HEK293 (cell line): ENCODE results near the gene PAMR1.

Experiments used
- CTCF ChIA-PET: fragments of 350-600 bp; formaldehyde crosslinking; extraction: SDS; loops from one replicate; lab custom pipeline; 2021; ENCODE audit warnings: antibody characterized with exemption; lab: Yijun Ruan, JAX
- POLR2A ChIA-PET: fragments of 300-600 bp; formaldehyde crosslinking; extraction: SDS; loops from one replicate; lab custom pipeline; 2020; ENCODE audit warnings: antibody characterized with exemption, inconsistent platforms; lab: Yijun Ruan, JAX
- H3K27ac ChIP-seq: fragments of 200-500 bp; sonication (Bioruptor generic); 2 replicates; pipeline ENCODE4 v1.5.1; 2014; ENCODE audit warnings: low read depth, low read length, control low read depth, inconsistent platforms; ENCODE audit errors: extremely low read depth
- H3K36me3 ChIP-seq, 2 experiments: fragments of 200-500 bp in 1 of 2; sonication (Bioruptor generic) in 1 of 2; 1 replicate in 1 of 2; 2 replicates in 1 of 2; pipeline ENCODE4 v1.5.1; 2014 to 2017; ENCODE audit warnings: inconsistent platforms in 2 of 2, low read length in 2 of 2; ENCODE audit not compliant: control insufficient read depth in 2 of 2, insufficient read depth in 1 of 2
- H3K4me1 ChIP-seq: fragments of 200-500 bp; sonication (Bioruptor generic); 2 replicates; pipeline ENCODE4 v1.5.1; 2014; ENCODE audit warnings: mild to moderate bottlenecking, low read length, inconsistent platforms; ENCODE audit not compliant: control insufficient read depth, insufficient read depth
- H3K4me3 ChIP-seq: 2 replicates; pipeline ENCODE4 v1.5.1; 2011; ENCODE audit warnings: low read depth, mild to moderate bottlenecking, control low read depth, low read length, moderate library complexity
- H3K9me3 ChIP-seq: fragments of 200-500 bp; sonication (Bioruptor generic); 2 replicates; pipeline ENCODE4 v1.5.1; 2014; ENCODE audit warnings: low read depth, low read length, inconsistent platforms; ENCODE audit not compliant: control insufficient read depth, insufficient read depth
- HOXA7 ChIP-seq: sonication (generic); formaldehyde crosslinking; IDR thresholded peaks from 2 replicates; pipeline ENCODE4 v1.8.1; 2022; ENCODE audit warnings: missing genetic modification reagents, borderline replicate concordance
- IKZF3 ChIP-seq: fragments of 450-650 bp; IDR thresholded peaks from 2 replicates; pipeline ENCODE4 v1.5.0; 2018; ENCODE audit warnings: missing biosample characterization, mild to moderate bottlenecking, missing genetic modification characterization, moderate library complexity
- SCRT2 ChIP-seq: fragments of 450-650 bp; formaldehyde crosslinking; IDR thresholded peaks from 2 replicates; pipeline ENCODE4 v1.5.1; 2016; ENCODE audit warnings: missing biosample characterization, missing genetic modification characterization
- SP3 ChIP-seq: fragments of 450-650 bp; formaldehyde crosslinking; IDR thresholded peaks from 2 replicates; pipeline ENCODE4 v1.5.1; 2016; ENCODE audit warnings: missing biosample characterization, missing genetic modification characterization
- WT1 ChIP-seq: fragments of 450-650 bp; formaldehyde crosslinking; IDR thresholded peaks from 2 replicates; pipeline ENCODE4 v1.5.1; 2016; ENCODE audit warnings: missing biosample characterization, missing genetic modification characterization
- ZBTB20 ChIP-seq: fragments of 450-650 bp; formaldehyde crosslinking; IDR thresholded peaks from 2 replicates; pipeline ENCODE4 v1.5.1; 2016; ENCODE audit warnings: missing biosample characterization, missing genetic modification characterization
- ZEB2 ChIP-seq: fragments of 450-650 bp; formaldehyde crosslinking; IDR thresholded peaks from 2 replicates; pipeline ENCODE4 v1.5.1; 2016; ENCODE audit warnings: missing biosample characterization, missing genetic modification characterization
- ZNF10 ChIP-seq: fragments of 450-650 bp; formaldehyde crosslinking; IDR thresholded peaks from 2 replicates; pipeline ENCODE4 v1.5.1; 2017; ENCODE audit warnings: missing biosample characterization, missing genetic modification characterization
- ZNF248 ChIP-seq: fragments of 450-650 bp; formaldehyde crosslinking; IDR thresholded peaks from 2 replicates; pipeline ENCODE4 v1.5.1; 2017; ENCODE audit warnings: missing biosample characterization, missing genetic modification characterization
- ZNF341 ChIP-seq: fragments of 450-650 bp; formaldehyde crosslinking; IDR thresholded peaks from 2 replicates; pipeline ENCODE4; 2016; ENCODE audit warnings: low read depth, missing biosample characterization, missing genetic modification characterization
- ZNF501 ChIP-seq: fragments of 450-650 bp; formaldehyde crosslinking; IDR thresholded peaks from 2 replicates; pipeline ENCODE4 v1.5.1; 2016; ENCODE audit warnings: missing biosample characterization, missing genetic modification characterization
- ZNF530 ChIP-seq: fragments of 450-650 bp; formaldehyde crosslinking; IDR thresholded peaks from 2 replicates; pipeline ENCODE4 v1.5.1; 2016; ENCODE audit warnings: low read depth, missing biosample characterization, missing genetic modification characterization
- ZNF610 ChIP-seq: fragments of 450-650 bp; formaldehyde crosslinking; IDR thresholded peaks from 2 replicates; pipeline ENCODE4 v1.5.1; 2016; ENCODE audit warnings: missing biosample characterization, missing genetic modification characterization, borderline replicate concordance
- ZNF626 ChIP-seq: fragments of 450-650 bp; sonication (Bioruptor Pico); formaldehyde crosslinking; IDR thresholded peaks from 2 replicates; pipeline ENCODE4 v1.5.1; 2018; ENCODE audit warnings: missing biosample characterization, missing genetic modification characterization, inconsistent platforms
- ZNF660 ChIP-seq: fragments of 450-650 bp; IDR thresholded peaks from 2 replicates; pipeline ENCODE4 v1.5.1; 2018; ENCODE audit warnings: missing biosample characterization, mild to moderate bottlenecking, missing genetic modification characterization
- ZNF664 ChIP-seq: fragments of 450-650 bp; formaldehyde crosslinking; IDR thresholded peaks from 2 replicates; pipeline ENCODE4 v1.5.1; 2016; ENCODE audit warnings: missing biosample characterization, missing genetic modification characterization
- ZNF670 ChIP-seq: fragments of 450-650 bp; formaldehyde crosslinking; IDR thresholded peaks from 2 replicates; pipeline ENCODE4 v1.5.1; 2016; ENCODE audit warnings: missing biosample characterization, missing genetic modification characterization, low read depth
- ZNF785 ChIP-seq: fragments of 450-650 bp; formaldehyde crosslinking; IDR thresholded peaks from 2 replicates; pipeline ENCODE4 v1.5.1; 2016; ENCODE audit warnings: missing biosample characterization, missing genetic modification characterization
- TF ChIP-seq, protein P1 (sequence below): fragments of 450-650 bp; formaldehyde crosslinking; IDR thresholded peaks from 2 replicates; pipeline ENCODE4 v1.5.0; 2017; ENCODE audit warnings: missing biosample characterization, missing genetic modification characterization, borderline replicate concordance
- TF ChIP-seq, protein P2 (sequence below): fragments of 450-650 bp; formaldehyde crosslinking; optimal IDR thresholded peaks from 2 replicates; pipeline ENCODE3; 2016; ENCODE audit warnings: missing biosample characterization, mild to moderate bottlenecking, missing genetic modification characterization
- TF ChIP-seq, protein P3 (sequence below): fragments of 450-650 bp; formaldehyde crosslinking; IDR thresholded peaks from 2 replicates; pipeline ENCODE4 v1.5.1; 2016; ENCODE audit warnings: missing biosample characterization, missing genetic modification characterization

Gene PAMR1

DNA sequence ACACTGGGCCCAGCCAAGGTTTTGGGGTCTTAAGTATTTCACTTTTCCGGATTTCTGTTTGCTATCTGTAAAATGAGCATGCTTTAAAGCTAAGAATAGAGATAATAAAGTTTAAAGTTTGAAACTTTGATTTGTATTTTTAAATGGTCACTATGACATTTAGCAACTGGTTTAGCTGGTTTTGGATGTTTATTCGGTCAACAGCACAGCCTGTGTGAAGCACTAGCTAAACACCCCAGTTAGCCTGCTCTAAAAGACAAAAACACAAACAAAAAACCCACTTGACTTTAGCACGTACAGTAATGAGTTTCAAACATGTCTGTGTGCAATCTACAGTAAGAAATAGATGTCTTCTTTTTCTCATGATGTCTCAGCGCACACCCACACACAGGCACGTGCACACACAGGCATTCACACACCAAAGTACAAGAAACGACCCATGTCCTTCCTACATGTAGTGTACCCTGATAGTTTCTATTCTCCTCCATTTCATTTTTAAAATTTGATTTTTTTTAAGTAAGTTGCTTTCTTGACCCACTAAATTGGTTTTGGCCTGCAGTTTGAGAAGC is 135.4 kb downstream of the PAMR1 start:
- H3K36me3 ChIP-seq: no peaks in the 10 kb centered on the region
- TF ChIP-seq ZNF660 (tag by site-specific recombination): no peak
- no peak for TF ChIP-seq SP3
- TF ChIP-seq ZEB2 (tag by site-specific recombination): no peak
- TF ChIP-seq, protein P1, sequence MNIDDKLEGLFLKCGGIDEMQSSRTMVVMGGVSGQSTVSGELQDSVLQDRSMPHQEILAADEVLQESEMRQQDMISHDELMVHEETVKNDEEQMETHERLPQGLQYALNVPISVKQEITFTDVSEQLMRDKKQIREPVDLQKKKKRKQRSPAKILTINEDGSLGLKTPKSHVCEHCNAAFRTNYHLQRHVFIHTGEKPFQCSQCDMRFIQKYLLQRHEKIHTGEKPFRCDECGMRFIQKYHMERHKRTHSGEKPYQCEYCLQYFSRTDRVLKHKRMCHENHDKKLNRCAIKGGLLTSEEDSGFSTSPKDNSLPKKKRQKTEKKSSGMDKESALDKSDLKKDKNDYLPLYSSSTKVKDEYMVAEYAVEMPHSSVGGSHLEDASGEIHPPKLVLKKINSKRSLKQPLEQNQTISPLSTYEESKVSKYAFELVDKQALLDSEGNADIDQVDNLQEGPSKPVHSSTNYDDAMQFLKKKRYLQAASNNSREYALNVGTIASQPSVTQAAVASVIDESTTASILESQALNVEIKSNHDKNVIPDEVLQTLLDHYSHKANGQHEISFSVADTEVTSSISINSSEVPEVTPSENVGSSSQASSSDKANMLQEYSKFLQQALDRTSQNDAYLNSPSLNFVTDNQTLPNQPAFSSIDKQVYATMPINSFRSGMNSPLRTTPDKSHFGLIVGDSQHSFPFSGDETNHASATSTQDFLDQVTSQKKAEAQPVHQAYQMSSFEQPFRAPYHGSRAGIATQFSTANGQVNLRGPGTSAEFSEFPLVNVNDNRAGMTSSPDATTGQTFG (tag by site-specific recombination): no peak
- TF ChIP-seq ZNF248 (tag by site-specific recombination): no peak
- TF ChIP-seq ZNF341 (tag by site-specific recombination): no peak
- no peak for TF ChIP-seq ZNF664 (tag by site-specific recombination)
- no peak for TF ChIP-seq ZNF530 (tag by site-specific recombination)
- TF ChIP-seq ZNF501 (tag by site-specific recombination): no peak
- TF ChIP-seq ZNF670: no peak
- TF ChIP-seq ZNF610 (tag by site-specific recombination): no peak
- TF ChIP-seq ZBTB20: no peak
- no peak for TF ChIP-seq SCRT2 (tag by site-specific recombination)
- TF ChIP-seq IKZF3 (tag by site-specific recombination): no peak
- TF ChIP-seq ZNF626 (tag by site-specific recombination): no peak
- TF ChIP-seq HOXA7 (CRISPR knock-in tag): no peak
- TF ChIP-seq, protein P2, sequence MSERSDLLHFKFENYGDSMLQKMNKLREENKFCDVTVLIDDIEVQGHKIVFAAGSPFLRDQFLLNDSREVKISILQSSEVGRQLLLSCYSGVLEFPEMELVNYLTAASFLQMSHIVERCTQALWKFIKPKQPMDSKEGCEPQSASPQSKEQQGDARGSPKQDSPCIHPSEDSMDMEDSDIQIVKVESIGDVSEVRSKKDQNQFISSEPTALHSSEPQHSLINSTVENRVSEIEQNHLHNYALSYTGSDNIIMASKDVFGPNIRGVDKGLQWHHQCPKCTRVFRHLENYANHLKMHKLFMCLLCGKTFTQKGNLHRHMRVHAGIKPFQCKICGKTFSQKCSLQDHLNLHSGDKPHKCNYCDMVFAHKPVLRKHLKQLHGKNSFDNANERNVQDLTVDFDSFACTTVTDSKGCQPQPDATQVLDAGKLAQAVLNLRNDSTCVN (tag by site-specific recombination): no peak
- TF ChIP-seq ZNF10: no peak
- TF ChIP-seq, all 188 proteins: peak for 0
- Histone ChIP-seq H3K27ac (no peak overlapping the region), H3K4me1 (peaks cover 4% of the 10 kb centered on the region; the same call in 1 of the 2 replicates), H3K9me3 (no peaks in the 10 kb centered on the region), H3K4me3 (no peak overlapping the region)
- ChIA-PET POLR2A (no interaction called here), CTCF (interaction anchor here (1.0 to 6.7 kb wide), 5 partner anchors 85 to 804 kb away, joined by 3 to 85 read pairs (median 4); no protein-coding TSS in a partner anchor)

DNA sequence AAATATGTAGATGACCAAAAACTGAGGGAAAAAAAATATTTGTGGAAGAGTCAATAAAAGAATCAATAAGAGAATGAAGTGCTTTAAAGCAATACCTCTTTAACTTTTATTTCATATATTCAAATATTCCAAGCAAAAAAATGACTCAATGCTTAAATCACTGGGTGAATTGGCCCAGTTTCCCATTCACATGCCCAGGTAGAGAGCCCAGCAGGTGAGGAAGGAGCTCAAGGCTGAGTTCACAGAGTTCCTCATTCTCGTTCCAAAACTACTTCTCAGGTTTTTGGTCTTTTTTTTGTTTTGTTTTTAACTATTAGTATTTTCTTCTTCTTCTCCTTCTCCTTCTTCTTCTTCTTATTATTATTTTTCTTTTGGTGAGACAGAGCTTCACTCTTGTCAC is 136.3 kb downstream of the PAMR1 start:
- no peaks in the 10 kb centered on the region for H3K9me3 ChIP-seq
- no peak overlapping the region for H3K4me3 ChIP-seq
- no peaks in the 10 kb centered on the region for H3K36me3 ChIP-seq
- TF ChIP-seq, protein P3, sequence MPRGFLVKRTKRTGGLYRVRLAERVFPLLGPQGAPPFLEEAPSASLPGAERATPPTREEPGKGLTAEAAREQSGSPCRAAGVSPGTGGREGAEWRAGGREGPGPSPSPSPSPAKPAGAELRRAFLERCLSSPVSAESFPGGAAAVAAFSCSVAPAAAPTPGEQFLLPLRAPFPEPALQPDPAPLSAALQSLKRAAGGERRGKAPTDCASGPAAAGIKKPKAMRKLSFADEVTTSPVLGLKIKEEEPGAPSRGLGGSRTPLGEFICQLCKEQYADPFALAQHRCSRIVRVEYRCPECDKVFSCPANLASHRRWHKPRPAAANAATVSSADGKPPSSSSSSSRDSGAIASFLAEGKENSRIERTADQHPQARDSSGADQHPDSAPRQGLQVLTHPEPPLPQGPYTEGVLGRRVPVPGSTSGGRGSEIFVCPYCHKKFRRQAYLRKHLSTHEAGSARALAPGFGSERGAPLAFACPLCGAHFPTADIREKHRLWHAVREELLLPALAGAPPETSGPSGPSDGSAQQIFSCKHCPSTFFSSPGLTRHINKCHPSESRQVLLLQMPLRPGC (tag by site-specific recombination): no peak
- TF ChIP-seq WT1 (tag by site-specific recombination) (no peak), ZNF785 (tag by site-specific recombination) (no peak), SP3 (no peak)
- H3K4me1 ChIP-seq: peaks cover 4% of the 10 kb centered on the region; the same call in 1 of the 2 replicates
- CTCF ChIA-PET: interaction anchor here (0.7 to 6.7 kb wide), 8 partner anchors 150 to 803 kb away, joined by 3 to 85 read pairs (median 3); no protein-coding TSS in a partner anchor
- POLR2A ChIA-PET: no interaction called here
- no peak overlapping the region for H3K27ac ChIP-seq
